Activated CD4-positive, alpha-beta T cell treated with anti-CD3 and anti-CD28 coated beads, Interleukin-10, Interleukin-2, amounts not matched to agents 100 ng/mL and 50 ng/mL, durations not matched to agents 16 hours and 8 hours (primary cell): ENCODE measurements around the gene DCST2.

ENCODE experiments used
- DNase-seq: peaks from one replicate; pipeline ENCODE4 v3.0.0-alpha.2; 2020

The DCST2 gene

DNA sequence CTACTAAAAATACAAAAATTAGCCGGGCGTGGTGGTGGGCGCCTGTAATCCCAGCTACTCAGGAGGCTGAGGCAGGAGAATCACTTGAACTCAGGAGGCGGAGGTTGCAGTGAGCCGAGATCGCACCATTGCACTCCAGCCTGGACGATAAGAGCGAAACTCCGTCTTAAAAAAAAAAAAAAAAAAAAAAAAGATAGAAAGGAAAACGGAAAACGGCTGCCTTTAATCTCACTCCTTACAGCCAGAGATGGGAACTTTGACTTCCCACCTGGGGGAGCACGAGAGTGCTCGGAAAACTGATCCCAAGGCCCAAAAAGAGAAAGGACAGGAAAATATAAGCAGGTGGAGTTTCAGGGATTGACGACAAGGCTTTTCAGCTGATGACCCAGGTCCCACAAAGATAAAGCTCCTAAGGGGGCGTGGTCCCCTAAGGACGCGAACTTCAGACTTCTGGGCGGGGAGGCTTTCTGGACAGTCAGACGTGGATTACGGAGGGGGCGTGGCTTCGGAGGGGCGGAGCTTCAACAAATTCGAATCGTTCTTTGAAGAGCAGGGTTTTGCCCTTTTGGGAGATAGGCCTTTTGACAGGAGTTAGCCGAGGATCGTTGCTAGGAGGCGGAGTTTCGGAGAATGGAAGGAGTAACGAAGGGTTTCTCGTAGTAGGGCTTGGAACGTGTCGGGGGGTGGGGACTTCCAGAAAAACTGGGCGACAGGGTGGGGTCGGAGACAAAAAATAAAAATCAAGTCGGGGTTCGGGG is 60.1 kb downstream of the DCST2 start:
- peak; percentile 96 for DNase-seq

DNA sequence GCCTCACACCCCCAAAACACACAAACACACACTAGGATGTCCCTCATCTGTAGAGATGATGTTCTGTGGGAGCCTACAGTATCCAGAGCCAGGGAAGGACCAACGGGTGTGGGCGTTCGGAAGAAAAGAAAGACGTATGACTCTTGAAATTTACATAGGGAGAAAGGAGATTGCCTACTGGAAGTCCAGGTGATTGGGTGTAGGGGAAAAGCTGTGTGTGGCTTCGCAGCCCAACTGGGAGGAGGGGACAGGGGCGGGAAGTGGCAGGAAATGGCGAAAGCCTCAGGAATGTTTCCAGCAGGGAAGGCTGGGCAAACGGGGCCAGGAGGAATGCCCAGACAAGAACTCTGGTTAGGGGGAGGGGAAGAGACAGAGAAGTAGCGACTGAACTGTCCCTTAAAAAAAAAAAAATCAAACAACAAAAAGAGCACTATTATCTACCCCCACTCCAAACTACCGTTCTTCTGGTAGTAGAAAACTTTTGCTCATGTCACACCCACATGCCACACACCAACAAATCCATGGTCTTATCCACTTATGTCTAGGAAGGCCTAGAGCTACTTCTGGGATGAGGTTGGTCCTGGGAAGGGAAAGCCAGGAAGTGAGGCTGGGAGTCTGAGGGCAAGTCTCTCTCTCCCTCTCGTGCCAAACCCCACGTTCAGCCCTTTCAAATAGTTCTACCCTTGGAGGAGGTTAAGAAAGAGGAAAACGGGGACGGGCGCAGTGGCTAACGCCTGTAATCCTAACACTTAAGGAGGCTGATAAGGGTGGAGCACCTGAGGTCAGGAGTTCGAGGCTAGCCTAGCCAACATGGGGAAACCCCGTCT is 60.9 kb downstream of the DCST2 start:
- no peak for DNase-seq

DNA sequence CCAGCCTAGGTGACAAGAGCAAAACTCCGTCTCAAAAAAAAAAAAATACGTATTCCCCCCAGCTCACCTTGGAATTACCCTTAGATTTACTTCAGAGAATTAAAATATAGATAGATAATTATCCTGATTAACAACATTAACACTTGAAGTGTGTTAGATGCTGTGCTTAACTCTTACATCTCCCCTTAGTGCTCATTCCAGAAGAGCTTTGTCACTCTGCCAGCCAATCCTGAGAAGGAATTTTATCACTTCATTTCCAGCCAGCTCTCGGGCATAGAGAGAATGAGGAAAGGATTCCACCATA is 61.4 kb downstream of the DCST2 start:
- DNase-seq: no peak

DNA sequence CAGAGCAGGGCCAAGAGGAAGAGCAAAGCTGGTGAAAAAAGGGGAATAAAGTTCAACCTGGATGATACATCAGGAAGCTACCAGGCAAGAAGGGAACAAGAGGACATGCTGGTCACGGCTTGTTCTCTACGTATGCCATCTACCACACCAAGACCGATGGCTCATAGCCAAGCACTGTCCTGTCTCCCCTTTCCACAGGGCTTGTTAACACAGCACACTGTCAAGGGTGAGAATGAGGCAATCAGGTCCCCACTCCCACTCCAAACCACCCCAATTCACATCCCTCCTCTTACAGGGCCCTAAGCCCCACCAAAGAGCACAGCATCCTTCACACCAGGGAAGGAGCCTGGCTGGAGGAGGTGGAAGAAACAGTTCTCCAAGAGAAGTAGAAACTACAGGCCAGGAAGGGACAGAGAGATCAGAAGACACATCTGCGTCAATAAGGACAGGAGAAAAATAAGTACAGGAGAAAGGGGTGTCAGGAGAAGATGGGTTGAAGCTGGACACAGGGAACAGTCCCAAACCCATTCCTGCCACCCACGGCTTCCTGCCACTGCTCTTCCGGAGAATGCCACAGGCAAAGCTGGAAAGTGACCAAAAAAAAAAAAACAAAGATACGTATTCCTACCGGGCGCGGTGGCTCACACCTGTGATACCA is 62.1 kb downstream of the DCST2 start:
- DNase-seq: no peak

DNA sequence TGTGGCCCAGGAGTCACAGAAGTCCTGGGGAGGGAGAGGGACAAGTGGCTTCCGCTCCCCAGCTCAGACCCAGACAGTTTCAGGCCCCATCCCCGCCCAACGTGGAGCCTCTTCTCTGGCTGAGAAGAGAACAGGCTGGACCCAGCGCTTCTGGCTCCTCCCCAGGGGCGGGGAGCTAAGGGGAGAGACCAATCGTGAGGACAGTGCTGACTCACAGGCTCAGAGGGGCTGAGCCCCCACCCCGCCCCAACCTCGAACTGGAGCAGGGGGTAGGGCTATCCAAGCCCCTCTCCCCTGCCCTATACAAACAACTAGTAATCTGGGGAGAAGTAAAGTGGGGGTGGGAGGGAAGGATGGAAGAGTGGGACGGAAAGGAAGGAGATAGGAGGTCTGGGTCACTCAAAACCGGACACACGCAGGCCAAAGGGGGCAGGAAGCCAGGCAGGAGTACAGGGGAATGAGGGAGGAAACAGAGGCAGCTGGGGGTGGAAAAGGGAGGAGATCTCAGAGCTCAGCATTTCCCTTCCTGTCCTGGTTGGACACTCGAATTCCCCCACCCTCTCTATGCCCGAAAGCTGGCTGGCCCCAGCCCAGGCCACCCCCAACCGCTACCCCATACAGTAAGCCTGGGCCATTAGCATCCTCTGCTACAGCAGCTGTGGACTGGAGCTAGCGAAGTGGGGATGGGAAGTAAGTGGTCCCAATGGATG is 62.8 kb downstream of the DCST2 start, which contains the start of gene SHC1:
SHC1 (minus strand) TSS at position 117 of the 710 bp plus-strand sequence. CDS start 221 bp downstream, outside the sequence.
- peak; percentile 63 for DNase-seq

DNA sequence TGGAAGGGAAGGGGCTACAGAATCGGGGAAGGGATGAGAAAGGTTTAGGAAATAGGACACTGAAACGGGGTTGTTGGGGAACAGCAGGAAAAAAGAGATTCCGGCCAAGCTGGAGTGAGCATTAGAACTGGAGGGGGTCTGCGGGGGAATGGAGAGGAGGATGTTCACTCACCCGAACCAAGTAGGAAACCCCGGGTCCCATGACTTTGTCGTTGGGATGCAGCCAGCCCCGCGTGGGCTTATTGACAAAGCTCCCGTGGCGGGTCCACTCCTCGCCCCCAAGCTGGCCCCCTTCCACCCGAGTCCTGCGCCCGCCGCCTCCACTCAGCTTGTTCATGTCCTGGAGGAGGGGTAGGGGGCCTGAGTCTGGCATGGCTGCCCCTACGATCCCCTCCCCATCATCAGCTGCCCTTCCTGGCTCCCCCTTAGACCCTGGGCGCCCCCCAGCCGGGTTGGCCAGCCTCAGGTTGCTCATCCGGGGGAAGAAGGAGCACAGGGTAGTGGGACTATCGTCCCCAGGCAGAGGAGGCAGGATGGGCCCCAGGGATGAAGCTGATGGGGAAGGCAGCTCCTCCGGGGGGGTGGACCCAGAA is 63.6 kb downstream of the DCST2 start:
- DNase-seq: no peak

DNA sequence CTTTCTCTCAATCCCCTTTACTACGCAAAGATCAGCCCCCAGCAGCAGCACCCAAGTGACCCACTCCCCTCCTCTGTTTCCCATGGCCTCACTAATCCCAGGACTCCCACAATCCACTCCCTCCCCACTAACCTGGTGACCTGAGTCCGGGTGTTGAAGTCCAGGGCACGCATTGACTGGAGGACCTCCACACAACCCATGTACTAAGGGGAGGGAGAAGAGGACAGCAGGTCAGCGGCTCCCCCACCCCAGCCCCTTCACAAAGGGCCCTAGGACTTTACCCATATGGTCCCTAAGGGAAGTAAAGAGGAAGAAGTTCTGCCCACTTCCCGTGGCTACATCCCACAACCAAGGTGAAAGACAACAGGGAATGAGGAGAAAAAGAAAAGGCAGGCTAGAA is 64.3 kb downstream of the DCST2 start:
- no peak for DNase-seq

DNA sequence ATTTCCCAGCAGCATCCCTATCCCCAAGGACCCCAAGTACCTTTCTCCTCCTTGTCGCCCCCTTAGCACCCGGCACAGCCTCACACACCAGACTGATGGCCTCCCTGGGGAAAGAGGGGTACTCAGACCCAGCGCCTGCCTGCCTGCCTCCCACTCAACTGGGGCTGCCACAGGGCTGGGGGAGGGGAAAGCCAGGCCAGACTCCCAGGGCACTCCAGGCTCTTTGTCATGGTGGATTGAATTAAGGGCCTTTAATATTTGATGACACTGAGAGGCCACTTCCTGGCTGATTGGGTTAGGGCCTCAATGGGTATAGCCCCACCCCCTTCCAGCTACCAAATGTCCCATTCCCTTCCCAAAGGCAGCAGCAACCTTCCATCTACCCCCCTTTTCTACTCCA is 64.8 kb downstream of the DCST2 start:
- no peak for DNase-seq
